GM12891 (cell line): ENCODE measurements around the gene NPY.

Source experiments
- POLR2A ChIP-seq: IDR thresholded peaks from 2 replicates; pipeline ENCODE4 v1.6.1; 2011; ENCODE audit warnings: low read depth, low read length, control low read depth
- POLR2AphosphoS5 ChIP-seq: IDR thresholded peaks from 2 replicates; pipeline ENCODE4 v1.6.1; 2011; ENCODE audit warnings: low read depth, low read length, control low read depth

- TF ChIP-seq POLR2A, result no peak
- TF ChIP-seq POLR2AphosphoS5, result no peak
Observed at GRCh38 chr7:24339575-24339974, 55.6 kb downstream of the NPY start.
